ENCODE data around the gene DACH1. TPM values are rescaled to one million over a fixed set of nuclear protein-coding genes. Genes with fewer than 3 reads are reported as not detected.

The DACH1 gene
- total and polyA plus RNA-seq, 11 donors = 1.2 to 3.8 (median 2.1) TPM

GRCh38 chr13:71661921-71662320, 205.1 kb downstream of the DACH1 start:
- peak in 2 of 4 donors; percentile 20 to 63 for ATAC-seq
- intact Hi-C loops (cut with DNase I) = no loop called here
- H3K4me3 ChIP-seq = peak overlapping the region in 2 of 12 donors; percentile 7 to 11

GRCh38 chr13:71659404-71659803, 207.6 kb downstream of the DACH1 start:
- TF ChIP-seq, protein P1, sequence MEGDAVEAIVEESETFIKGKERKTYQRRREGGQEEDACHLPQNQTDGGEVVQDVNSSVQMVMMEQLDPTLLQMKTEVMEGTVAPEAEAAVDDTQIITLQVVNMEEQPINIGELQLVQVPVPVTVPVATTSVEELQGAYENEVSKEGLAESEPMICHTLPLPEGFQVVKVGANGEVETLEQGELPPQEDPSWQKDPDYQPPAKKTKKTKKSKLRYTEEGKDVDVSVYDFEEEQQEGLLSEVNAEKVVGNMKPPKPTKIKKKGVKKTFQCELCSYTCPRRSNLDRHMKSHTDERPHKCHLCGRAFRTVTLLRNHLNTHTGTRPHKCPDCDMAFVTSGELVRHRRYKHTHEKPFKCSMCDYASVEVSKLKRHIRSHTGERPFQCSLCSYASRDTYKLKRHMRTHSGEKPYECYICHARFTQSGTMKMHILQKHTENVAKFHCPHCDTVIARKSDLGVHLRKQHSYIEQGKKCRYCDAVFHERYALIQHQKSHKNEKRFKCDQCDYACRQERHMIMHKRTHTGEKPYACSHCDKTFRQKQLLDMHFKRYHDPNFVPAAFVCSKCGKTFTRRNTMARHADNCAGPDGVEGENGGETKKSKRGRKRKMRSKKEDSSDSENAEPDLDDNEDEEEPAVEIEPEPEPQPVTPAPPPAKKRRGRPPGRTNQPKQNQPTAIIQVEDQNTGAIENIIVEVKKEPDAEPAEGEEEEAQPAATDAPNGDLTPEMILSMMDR (IDR thresholded peaks at IDR 0.05) = no peak
- TF ChIP-seq POLR2A (IDR thresholded peaks at IDR 0.05) = no peak
- ATAC-seq (no peak), DNase-seq (no peak)
- Histone ChIP-seq H3K27ac (no peak overlapping the region), H3K27me3 (no peaks in the 10 kb centered on the region), H3K4me3 (no peak overlapping the region), H3K4me1 (peaks cover 0 to 3% (median 0%) of the 10 kb centered on the region in 12 donors), H3K9me3 (no peaks in the 10 kb centered on the region), H3K36me3 (no peaks in the 10 kb centered on the region)
- intact Hi-C loops (cut with DNase I) = no loop called here

More at GRCh38 chr13:71661921-71662320, 205.1 kb downstream of the DACH1 start:
- Histone ChIP-seq H3K9me3 (no peaks in the 10 kb centered on the region), H3K27me3 (no peaks in the 10 kb centered on the region), H3K27ac (peak overlapping the region in 1 of 12 donors; percentile 6), H3K4me1 (peaks cover 0 to 3% (median 0%) of the 10 kb centered on the region in 12 donors), H3K36me3 (no peaks in the 10 kb centered on the region)
- DNase-seq = no peak
- 38 to 47% (median 42%) methylated on average over 3 of the region's 3 CpGs for WGBS, 4 donors
- no peak for TF ChIP-seq POLR2A (IDR thresholded peaks at IDR 0.05)
- TF ChIP-seq, protein P1 (IDR thresholded peaks at IDR 0.05) = no peak

DNA sequence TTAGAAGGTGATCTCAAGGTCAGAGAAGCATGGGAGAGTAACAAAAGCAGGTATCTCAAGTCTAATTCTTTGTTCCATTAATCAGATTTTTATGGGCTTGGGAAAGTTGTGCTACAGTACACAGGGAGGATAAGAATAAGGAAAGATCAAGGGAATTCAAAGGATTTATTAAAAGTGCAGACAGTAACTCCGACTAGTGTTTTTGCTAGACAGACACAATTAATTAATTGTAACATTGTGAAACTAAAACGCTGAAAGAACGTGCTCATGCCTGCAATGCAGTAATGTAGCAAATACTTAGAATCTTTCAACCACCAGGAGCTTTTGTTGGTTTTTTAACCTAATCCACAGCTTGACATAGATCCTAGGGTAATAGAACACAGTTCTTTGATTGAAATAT, 221.5 kb downstream of the DACH1 start:
- DNase-seq (no peak), ATAC-seq (no peak)
- no peaks in the 10 kb centered on the region for H3K36me3 ChIP-seq
- no peaks in the 10 kb centered on the region for H3K4me1 ChIP-seq
- H3K27ac ChIP-seq = no peak overlapping the region
- intact Hi-C loops (cut with DNase I) = no loop called here
- WGBS, 4 donors = 91 to 94% (median 93%) methylated on average over 3 of the region's 3 CpGs
- H3K27me3 ChIP-seq = no peaks in the 10 kb centered on the region
- H3K4me3 ChIP-seq = no peak overlapping the region
- TF ChIP-seq POLR2A (IDR thresholded peaks at IDR 0.05) = no peak
- TF ChIP-seq, protein P1 (IDR thresholded peaks at IDR 0.05) = no peak
- H3K9me3 ChIP-seq = no peaks in the 10 kb centered on the region

- TF ChIP-seq, protein P1 (IDR thresholded peaks at IDR 0.05) = no peak
- no peak for TF ChIP-seq POLR2A (IDR thresholded peaks at IDR 0.05)
- Histone ChIP-seq H3K4me1 (no peaks in the 10 kb centered on the region), H3K36me3 (no peaks in the 10 kb centered on the region), H3K27ac (no peak overlapping the region), H3K27me3 (no peaks in the 10 kb centered on the region), H3K9me3 (no peaks in the 10 kb centered on the region), H3K4me3 (no peak overlapping the region)
- no peak for DNase-seq
- intact Hi-C loops (cut with DNase I) = no loop called here
- 80 to 94% (median 92%) methylated on average over 1 of the region's 1 CpG for WGBS, 4 donors
- ATAC-seq = no peak
Observed at GRCh38 chr13:71644579-71644978, 222.4 kb downstream of the DACH1 start.
